ENCODE results near the gene FGF10.

FGF10 gene

DNA sequence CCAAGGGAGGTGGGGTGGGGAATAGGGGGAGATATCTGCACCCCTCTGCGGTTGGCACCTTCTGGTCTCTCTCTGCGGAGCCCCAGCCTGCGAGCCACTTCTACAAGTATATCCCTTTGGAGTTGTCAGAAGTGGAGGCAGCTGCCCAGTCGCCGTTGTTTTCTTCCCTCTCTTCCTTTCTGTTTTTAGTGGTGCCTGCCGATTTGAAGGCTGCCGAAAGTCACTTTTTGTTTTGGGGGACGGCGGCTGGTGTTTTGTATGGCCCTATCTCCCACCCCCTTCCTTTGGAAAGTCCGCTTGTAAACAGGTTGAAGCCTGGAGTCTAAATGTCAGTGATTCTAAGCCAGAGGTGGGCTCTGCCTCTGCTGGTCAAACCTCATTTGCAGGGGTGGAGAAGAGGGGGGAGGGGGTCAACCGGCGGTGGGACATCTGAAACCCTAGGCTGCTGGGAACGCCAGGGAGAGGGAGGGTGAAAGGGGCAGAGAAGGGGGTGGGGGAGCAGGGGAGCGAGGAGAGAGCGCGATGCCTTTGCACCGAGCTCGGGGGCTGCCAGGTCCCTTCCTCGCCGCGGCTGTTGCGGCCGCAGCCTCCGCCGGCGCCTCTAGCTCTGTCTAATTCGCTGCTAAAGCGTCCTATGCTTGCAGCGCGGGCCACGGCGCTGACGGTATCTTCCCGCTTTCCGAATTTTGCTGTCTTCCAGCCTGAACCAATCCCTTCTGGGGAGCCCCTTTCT, at the start of gene FGF10:
FGF10 (minus strand) TSS at position 331 of the 733 bp plus-strand sequence. CDS start 738 bp downstream, outside the sequence.
- no peak for DNase-seq

DNA sequence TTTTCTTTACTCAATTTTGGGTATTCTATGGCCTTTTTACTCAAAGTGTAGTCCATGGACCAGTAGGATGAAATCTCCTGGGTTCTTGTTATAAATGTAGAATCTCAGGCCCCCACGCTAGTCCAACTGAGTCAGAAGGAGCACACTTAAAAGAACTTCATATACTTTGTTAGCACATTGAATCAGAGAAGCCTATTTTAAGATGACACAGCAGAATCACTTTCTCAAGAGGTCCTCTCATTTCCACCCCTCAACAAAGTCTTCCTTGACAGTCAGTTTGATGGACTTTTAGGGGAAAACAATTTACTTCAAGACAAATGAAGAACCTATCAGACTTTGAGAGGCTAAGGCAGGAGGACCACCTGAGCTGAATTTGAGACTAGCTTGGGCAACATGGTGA, 37.7 kb upstream of the FGF10 start:
- DNase-seq = no peak

DNA sequence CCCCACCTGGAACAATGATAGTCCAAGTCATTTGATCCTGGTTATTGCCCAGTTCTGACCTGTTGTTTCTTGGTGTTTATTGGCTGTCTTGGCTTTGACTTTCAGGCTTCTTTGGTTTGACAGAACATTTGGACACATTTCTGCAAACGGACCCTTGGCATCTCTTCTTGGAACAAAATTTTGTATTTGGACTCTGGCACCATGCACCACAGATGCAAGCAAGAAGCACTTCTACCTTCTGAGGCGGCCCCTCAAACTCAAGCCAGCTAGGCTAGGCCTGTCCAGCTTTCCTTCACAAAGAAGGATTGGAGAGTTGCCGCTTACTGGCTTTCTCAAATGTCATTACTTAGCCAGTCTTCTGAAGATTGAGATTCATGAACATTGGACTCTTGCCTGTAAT, 23.1 kb upstream of the FGF10 start:
- no peak for DNase-seq

DNA sequence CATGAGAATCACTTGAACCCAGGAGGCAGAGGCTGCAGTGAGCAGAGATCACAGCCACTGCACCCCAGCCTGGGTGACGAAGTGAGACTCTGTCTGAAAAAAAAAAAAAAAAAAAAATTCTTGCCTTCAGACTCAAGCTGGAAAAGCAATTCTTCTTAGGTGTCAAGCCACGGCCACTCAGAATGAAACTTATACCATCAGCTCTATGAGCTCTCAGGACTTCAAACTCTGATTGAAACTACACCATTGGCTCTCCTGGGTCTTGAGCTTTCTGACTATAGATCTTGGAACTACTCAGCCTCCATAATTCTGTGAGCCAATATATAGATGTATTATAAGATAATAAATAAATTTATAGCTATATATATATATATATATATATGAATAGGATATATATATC, 12.9 kb upstream of the FGF10 start:
- no peak for DNase-seq

DNA sequence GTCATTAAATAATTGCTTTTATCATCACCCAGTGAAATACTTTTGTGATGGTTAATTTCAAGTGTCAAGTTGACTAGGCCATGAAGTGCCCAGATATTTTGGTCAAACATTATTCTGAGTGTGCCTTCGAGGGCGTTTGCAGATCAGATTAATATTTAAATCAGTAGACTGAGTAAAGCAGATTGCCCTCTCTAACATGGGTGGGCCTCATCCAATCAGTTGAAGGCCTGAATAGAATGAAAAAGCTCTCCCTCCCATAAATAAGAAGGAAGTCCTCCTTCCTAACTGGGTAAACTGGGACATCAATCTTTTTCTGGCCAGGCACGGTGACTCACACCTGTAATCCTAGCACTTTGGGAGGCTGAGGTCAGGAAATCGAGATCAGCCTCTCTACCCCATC, 12.4 kb upstream of the FGF10 start:
- no peak for DNase-seq

DNA sequence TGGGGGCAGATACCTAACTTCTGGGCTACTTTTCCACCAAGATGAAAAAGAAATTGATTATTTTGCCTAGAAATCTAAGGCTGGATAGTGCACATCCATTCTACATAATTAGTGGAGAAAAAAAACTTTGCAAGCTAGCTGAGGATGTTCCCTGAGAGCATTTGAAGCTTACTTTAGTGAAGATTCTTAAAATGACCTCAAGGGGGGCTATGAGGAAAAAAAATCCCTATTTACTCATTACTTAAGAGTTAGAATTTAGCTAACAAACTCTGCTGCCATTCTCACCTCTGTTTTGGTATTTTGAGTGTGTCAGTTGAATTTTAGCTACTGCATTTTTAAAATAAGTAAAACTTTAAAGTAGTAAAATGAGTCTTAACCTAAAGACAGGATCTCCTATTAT, 9.2 kb upstream of the FGF10 start:
- no peak for DNase-seq

- DNase-seq = no peak
Observed at GRCh38 chr5:44396312-44396711, 7.1 kb upstream of the FGF10 start.

DNA sequence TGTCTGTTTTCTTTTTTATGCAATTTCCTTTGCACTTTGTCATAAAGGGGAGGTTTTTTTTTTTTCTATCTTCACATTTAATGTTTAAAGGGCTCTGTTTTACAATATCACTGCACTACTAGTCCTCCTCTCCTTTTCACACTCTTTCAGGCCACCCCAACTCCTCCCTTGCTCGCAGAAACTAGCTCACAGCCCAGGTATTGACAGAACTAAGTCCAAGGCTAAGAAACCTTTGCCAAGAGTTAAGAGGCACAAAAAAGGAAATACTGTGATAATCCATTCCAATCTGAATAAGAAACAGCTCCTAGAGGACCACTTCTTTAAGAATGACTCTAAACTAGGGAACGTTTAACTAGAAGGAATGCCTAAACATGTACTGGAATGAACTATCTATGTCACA, 1.1 kb upstream of the FGF10 start:
- DNase-seq = no peak

- no peak for DNase-seq
Observed at GRCh38 chr5:44389823-44390143, 563 bp upstream of the FGF10 start.

- no peak for DNase-seq
Observed at GRCh38 chr5:44388321-44389089, 715 bp downstream of the FGF10 start.

- DNase-seq = no peak
Observed at GRCh38 chr5:44387921-44388320, 1.3 kb downstream of the FGF10 start.

DNA sequence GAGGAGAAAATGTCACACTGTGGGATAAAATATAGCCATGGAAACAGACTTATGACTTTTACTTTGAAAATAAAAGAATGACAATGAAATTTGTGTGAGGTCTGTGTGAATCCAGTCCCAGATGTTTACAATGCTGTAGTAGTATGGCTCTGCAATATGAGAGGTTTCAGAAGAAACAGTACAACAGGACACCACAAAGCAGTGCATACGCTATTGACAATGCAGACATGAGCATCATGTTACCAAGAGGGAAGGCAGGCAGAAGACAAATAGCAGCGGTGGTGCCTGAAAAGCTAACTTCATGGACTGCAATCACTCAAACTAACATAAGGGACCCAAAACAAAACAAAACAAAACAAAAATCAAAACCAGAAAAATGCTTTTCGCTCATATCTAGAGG, 1.8 kb downstream of the FGF10 start:
- no peak for DNase-seq

DNA sequence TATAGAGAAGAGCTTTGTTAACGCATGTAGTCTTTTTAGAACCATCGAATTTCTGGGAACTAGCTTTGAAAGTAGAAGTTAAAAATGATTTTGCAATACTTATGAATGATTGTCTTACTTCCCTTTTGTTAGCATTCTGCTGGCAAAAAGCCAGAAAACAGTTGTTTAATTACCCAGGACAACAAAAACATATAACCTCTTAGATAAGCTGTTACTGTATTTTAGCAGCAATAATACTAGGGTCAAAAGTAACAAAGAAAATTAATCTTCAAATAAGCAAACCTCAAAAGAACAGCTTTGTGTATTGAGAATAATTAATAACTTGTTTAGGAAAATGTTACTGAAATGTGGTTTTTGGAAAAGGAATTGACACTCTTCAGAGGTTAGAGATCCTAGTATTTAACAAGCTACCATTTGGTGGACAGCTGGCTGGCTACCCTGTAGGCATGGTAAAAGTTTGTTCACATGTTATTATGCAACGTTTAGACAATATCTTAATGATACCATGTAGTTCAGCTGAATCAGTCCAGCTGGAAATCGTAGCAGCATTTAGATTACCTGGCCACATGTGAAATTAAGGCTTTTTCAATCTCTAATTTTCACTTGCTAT, 3.8 kb downstream of the FGF10 start:
- DNase-seq = no peak

DNA sequence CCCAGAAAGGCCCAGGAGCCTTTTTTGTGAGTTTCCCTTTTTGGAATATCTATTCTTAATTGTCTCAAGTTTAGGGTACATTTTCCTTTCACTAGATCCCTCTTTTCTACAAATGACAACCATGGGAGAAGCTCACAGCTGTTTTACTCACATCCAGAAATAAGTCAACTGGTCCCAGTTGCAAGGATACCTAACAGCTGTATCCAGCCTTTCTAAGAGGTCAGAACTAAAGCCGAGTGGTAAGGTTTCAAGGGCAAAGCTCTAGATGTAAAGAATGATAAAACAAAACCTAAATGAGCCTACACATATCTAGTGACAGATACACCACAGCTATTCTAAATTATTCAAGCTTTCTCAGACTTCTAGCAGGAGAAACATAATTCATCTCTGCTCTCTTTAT, 4.4 kb downstream of the FGF10 start:
- DNase-seq = no peak

- DNase-seq = no peak
Observed at GRCh38 chr5:44382894-44383293, 6.3 kb downstream of the FGF10 start.

GRCh38 chr5:44377057-44377456, 12.2 kb downstream of the FGF10 start:
- no peak for DNase-seq

- DNase-seq = no peak
Observed at GRCh38 chr5:44372028-44372427, 17.2 kb downstream of the FGF10 start.

GRCh38 chr5:44367203-44367602, 22.0 kb downstream of the FGF10 start:
- no peak for DNase-seq

- no peak for DNase-seq
Observed at GRCh38 chr5:44365345-44365744, 23.9 kb downstream of the FGF10 start.

GRCh38 chr5:44364097-44364496, 25.1 kb downstream of the FGF10 start:
- DNase-seq = no peak

DNA sequence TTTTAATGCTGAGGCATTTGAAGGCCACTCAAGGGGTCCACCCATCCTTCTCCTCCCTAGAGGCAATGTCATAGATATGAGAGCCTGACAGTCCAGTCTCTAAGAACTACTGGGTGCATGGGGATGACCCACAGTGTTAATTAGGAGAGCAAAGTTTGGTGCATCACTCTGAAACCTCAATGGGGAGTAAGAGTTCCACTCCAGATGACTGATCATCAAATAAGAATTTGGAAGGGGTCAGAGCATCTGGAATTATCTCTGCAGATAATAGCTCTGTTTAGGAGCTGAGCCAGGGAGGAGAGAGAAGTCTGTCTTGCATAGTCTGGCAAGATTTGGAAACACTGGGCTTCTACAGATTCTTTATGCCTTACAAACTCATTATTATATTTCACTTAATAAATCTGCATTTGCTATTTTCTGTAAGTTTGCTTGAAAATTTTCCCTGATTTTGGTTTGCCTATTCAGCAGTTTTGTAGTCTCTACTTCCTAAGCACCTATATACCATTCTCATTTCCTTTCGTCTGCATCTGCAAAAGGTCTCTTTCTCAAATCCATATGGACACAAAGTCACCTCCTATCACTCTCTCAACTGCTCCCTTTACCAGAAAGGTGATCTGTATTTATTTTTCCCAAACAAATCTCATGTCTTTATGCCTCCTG, 27.7 kb downstream of the FGF10 start:
- no peak for DNase-seq

- no peak for DNase-seq
Observed at GRCh38 chr5:44360919-44361318, 28.3 kb downstream of the FGF10 start.

- no peak for DNase-seq
Observed at GRCh38 chr5:44358421-44358820, 30.8 kb downstream of the FGF10 start.

DNA sequence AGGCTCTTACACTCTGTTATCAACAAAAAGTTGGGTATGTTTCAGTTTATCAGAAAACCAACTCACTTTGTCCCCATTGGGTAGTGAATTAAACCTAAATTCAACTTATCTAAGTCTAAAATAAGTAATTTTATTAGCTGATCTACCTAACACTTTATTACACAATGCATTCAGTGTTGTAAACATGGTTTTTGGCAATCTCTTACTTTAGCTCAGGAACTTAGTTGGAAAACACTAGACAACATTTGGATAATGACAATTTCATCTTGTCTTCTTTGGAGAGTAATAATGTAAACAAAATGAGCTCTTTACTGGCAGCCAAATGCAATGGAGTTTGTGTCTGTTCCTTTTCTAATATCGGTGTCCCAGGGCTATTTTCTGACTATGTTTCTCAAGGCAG, 33.0 kb downstream of the FGF10 start:
- no peak for DNase-seq
